Liver (tissue), 9 donors: Measurements from ENCODE around the gene ZSCAN18. TPM values are rescaled to one million over a fixed set of nuclear protein-coding genes. Genes with fewer than 3 reads are reported as not detected.
A peak's percentile ranks its signal among the peaks of the same experiment; 100 is the strongest.

Source experiments
- DNase-seq: peaks from one replicate; pipeline ENCODE4 v3.0.0-alpha.2; 2017; ENCODE audit warnings: low spot score
- H3K27ac ChIP-seq, 2 donors: one replicate each; pipeline ENCODE4 v1.7.0; 2013; ENCODE audit warnings: inconsistent platforms in 2 of 2, low read length in 2 of 2, control low read depth in 1 of 2, low read depth in 1 of 2, mild to moderate bottlenecking in 1 of 2
- H3K27me3 ChIP-seq, 4 donors: one replicate each; pipeline versions ENCODE4 v1.6.1 to v1.7.0; 2013; ENCODE audit warnings: low read length in 3 of 4, inconsistent platforms in 1 of 4, mild to moderate bottlenecking in 1 of 4, moderate library complexity in 1 of 4; ENCODE audit not compliant: control insufficient read depth in 4 of 4, insufficient read depth in 4 of 4
- H3K36me3 ChIP-seq, 4 donors: one replicate each; pipeline versions ENCODE4 v1.6.1 to v1.7.0; 2013; ENCODE audit warnings: low read length in 3 of 4, mild to moderate bottlenecking in 3 of 4, low read depth in 1 of 4, moderate library complexity in 1 of 4; ENCODE audit not compliant: control insufficient read depth in 4 of 4, insufficient read depth in 3 of 4
- H3K4me1 ChIP-seq, 4 donors: one replicate each; pipeline versions ENCODE4 v1.6.1 to v1.7.0; 2013; ENCODE audit warnings: low read length in 3 of 4, mild to moderate bottlenecking in 3 of 4, moderate library complexity in 1 of 4; ENCODE audit not compliant: control insufficient read depth in 4 of 4, insufficient read depth in 4 of 4
- H3K4me3 ChIP-seq, 3 donors: one replicate each; pipeline versions ENCODE4 v1.6.1 to v1.7.0; 2013; ENCODE audit warnings: low read length in 3 of 3, control low read depth in 1 of 3, low read depth in 1 of 3, mild to moderate bottlenecking in 1 of 3
- H3K9ac ChIP-seq, 2 donors: one replicate each; pipeline ENCODE4 v1.7.0; 2013; ENCODE audit warnings: low read length in 2 of 2, mild to moderate bottlenecking in 2 of 2, moderate library complexity in 2 of 2, control low read depth in 1 of 2, low read depth in 1 of 2
- H3K9me3 ChIP-seq, 4 donors: one replicate each; pipeline versions ENCODE4 v1.6.1 to v1.7.0; 2013; ENCODE audit warnings: low read length in 3 of 4; ENCODE audit not compliant: control insufficient read depth in 4 of 4
- EGR1 ChIP-seq, 2 donors: IDR thresholded peaks; 2 replicates each; pipeline ENCODE4 v1.6.1; 2016 to 2018; ENCODE audit warnings: antibody characterized with exemption in 2 of 2, low read depth in 2 of 2
- FOXA1 ChIP-seq: IDR thresholded peaks from 2 replicates; pipeline ENCODE4 v1.6.1; 2016; ENCODE audit warnings: antibody characterized with exemption
- FOXA2 ChIP-seq: IDR thresholded peaks from 2 replicates; pipeline ENCODE4 v1.6.1; 2016; ENCODE audit warnings: antibody characterized with exemption
- GABPA ChIP-seq, 2 donors: IDR thresholded peaks in 1 of 2; conservative IDR thresholded peaks in 1 of 2; 2 replicates each; pipeline ENCODE4 v1.6.1; 2016; ENCODE audit warnings: antibody characterized with exemption in 2 of 2, mild to moderate bottlenecking in 1 of 2, moderate library complexity in 1 of 2
- HNF4A ChIP-seq, 2 donors: conservative IDR thresholded peaks; 2 replicates each; pipeline ENCODE4 v1.6.1; 2016; ENCODE audit warnings: antibody characterized with exemption in 2 of 2, mild to moderate bottlenecking in 2 of 2
- HNF4G ChIP-seq: IDR thresholded peaks from 2 replicates; pipeline ENCODE4 v1.6.1; 2016; ENCODE audit warnings: antibody characterized with exemption
- JUND ChIP-seq, 2 donors: IDR thresholded peaks; 2 replicates each; pipeline ENCODE4 v1.6.1; 2016; ENCODE audit warnings: antibody characterized with exemption in 2 of 2
- NR2F2 ChIP-seq: IDR thresholded peaks from 2 replicates; pipeline ENCODE4 v1.6.1; 2016; ENCODE audit warnings: antibody characterized with exemption
- RAD21 ChIP-seq, 2 donors: IDR thresholded peaks; 2 replicates each; pipeline ENCODE4 v1.6.1; 2016; ENCODE audit warnings: antibody characterized with exemption in 2 of 2, mild to moderate bottlenecking in 2 of 2
- RXRA ChIP-seq, 2 donors: IDR thresholded peaks; 2 replicates each; pipeline ENCODE4 v1.6.1; 2017 to 2018; ENCODE audit warnings: antibody characterized with exemption in 2 of 2, mild to moderate bottlenecking in 1 of 2
- SP1 ChIP-seq: IDR thresholded peaks from 2 replicates; pipeline ENCODE4 v1.6.1; 2018; ENCODE audit warnings: antibody characterized with exemption, mild to moderate bottlenecking
- YY1 ChIP-seq: IDR thresholded peaks from 2 replicates; pipeline ENCODE4 v1.6.1; 2016; ENCODE audit warnings: antibody characterized with exemption, mild to moderate bottlenecking
- WGBS: extraction: QIAGEN DNeasy Blood & Tissue Kit; methylation state at CpG from one replicate; pipeline ENCODE4 v1.1.7; 2013; 5-methylcytosine and 5-hydroxymethylcytosine counted together
- polyA plus RNA-seq, 2 donors: library from polyadenylated mRNA; stranded (reverse) in 1 of 2; unstranded in 1 of 2; fragments of 200-250 nt in 1 of 2; fragments of >200 nt in 1 of 2; fragmentation: Nextera tagmentation in 1 of 2; extraction: Ambion mirVana in 1 of 2; gene quantifications; one replicate each; pipeline versions ENCODE4 v1.2.1 to v1.2.3, GENCODE V29; 2013 to 2015
- total RNA-seq, 2 donors: library from RNA; depleted of rRNA; stranded (reverse); fragments of >200 nt; gene quantifications; one replicate each; pipeline ENCODE4 v1.2.3, GENCODE V29; 2014
- TF ChIP-seq, protein P1 (sequence below): IDR thresholded peaks from 2 replicates; pipeline ENCODE4 v1.6.1; 2016; ENCODE audit warnings: antibody characterized with exemption
- TF ChIP-seq, protein P2 (sequence below): IDR thresholded peaks from 2 replicates; pipeline ENCODE4 v1.6.1; 2016; ENCODE audit warnings: antibody characterized with exemption
- TF ChIP-seq, protein P3 (sequence below): IDR thresholded peaks from 2 replicates; pipeline ENCODE4 v1.6.1; 2016; ENCODE audit warnings: antibody characterized with exemption, mild to moderate bottlenecking
- TF ChIP-seq, protein P4 (sequence below): fragments of 150-350 bp; IDR thresholded peaks from 2 replicates; pipeline ENCODE4 v1.5.1; 2017; ENCODE audit warnings: improper control_type of control experiment, low read depth, low read length; ENCODE audit not compliant: missing input control
- TF ChIP-seq, protein P5 (sequence below): IDR thresholded peaks from 2 replicates; pipeline ENCODE4 v1.6.1; 2016; ENCODE audit warnings: antibody characterized with exemption
- donor health status: healthy.
- donor health status: healthy.
- donor health status: healthy.
- donor health status: healthy.
- donor health status: healthy.

ZSCAN18 gene
- total and polyA plus RNA-seq, 4 donors, result 2.1 to 21.7 (median 11.7) TPM

DNA sequence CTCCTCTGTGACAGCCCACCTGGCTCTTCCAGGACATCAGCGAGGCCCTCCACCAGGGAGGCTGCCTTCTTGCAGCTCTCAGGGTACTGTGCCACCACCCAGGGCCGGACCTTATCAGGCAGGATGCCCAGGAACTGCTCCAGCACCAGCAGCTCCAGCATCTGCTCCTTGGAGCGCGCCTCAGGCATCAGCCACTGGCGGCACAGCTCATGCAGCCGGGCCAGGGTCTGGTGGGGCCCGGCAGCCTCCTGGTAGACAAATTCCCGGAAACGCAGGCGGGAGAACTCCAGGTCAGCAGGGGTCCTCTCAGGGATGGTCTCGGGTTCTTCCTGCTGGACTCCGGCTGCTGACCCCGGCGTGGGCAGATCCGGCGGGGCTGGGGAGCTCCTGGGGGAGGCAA, 8.2 kb downstream of the ZSCAN18 start:
- WGBS, result 97% methylated on average over 16 of the region's 16 CpGs
- Histone ChIP-seq H3K9ac (no peak overlapping the region), H3K9me3 (peaks cover 15 to 49% (median 39%) of the 10 kb centered on the region in 4 donors), H3K27me3 (no peaks in the 10 kb centered on the region), H3K27ac (no peak overlapping the region), H3K4me1 (no peaks in the 10 kb centered on the region), H3K36me3 (peaks cover 0 to 11% (median 0%) of the 10 kb centered on the region in 4 donors), H3K4me3 (peak overlapping the region in 2 of 3 donors; percentile 32 to 38)
- no peak for DNase-seq
- TF ChIP-seq, protein P1, sequence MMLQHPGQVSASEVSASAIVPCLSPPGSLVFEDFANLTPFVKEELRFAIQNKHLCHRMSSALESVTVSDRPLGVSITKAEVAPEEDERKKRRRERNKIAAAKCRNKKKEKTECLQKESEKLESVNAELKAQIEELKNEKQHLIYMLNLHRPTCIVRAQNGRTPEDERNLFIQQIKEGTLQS, result no peak
- TF ChIP-seq HNF4G (no peak), RXRA (IDR thresholded peaks at IDR 0.05) (no peak), NR2F2 (no peak), EGR1 (IDR thresholded peaks at IDR 0.05; ENCODE audit: low read depth in 2 of 2) (no peak), SP1 (no peak), RAD21 (IDR thresholded peaks at IDR 0.05) (no peak), HNF4A (conservative IDR thresholded peaks at IDR 0.05) (no peak), FOXA2 (no peak), JUND (IDR thresholded peaks at IDR 0.05) (no peak), GABPA (IDR thresholded peaks at IDR 0.05 in 1 of 2, conservative IDR thresholded peaks at IDR 0.05 in 1 of 2) (no peak), FOXA1 (no peak)
- TF ChIP-seq, protein P2, sequence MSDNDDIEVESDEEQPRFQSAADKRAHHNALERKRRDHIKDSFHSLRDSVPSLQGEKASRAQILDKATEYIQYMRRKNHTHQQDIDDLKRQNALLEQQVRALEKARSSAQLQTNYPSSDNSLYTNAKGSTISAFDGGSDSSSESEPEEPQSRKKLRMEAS, result no peak
- TF ChIP-seq, protein P3, sequence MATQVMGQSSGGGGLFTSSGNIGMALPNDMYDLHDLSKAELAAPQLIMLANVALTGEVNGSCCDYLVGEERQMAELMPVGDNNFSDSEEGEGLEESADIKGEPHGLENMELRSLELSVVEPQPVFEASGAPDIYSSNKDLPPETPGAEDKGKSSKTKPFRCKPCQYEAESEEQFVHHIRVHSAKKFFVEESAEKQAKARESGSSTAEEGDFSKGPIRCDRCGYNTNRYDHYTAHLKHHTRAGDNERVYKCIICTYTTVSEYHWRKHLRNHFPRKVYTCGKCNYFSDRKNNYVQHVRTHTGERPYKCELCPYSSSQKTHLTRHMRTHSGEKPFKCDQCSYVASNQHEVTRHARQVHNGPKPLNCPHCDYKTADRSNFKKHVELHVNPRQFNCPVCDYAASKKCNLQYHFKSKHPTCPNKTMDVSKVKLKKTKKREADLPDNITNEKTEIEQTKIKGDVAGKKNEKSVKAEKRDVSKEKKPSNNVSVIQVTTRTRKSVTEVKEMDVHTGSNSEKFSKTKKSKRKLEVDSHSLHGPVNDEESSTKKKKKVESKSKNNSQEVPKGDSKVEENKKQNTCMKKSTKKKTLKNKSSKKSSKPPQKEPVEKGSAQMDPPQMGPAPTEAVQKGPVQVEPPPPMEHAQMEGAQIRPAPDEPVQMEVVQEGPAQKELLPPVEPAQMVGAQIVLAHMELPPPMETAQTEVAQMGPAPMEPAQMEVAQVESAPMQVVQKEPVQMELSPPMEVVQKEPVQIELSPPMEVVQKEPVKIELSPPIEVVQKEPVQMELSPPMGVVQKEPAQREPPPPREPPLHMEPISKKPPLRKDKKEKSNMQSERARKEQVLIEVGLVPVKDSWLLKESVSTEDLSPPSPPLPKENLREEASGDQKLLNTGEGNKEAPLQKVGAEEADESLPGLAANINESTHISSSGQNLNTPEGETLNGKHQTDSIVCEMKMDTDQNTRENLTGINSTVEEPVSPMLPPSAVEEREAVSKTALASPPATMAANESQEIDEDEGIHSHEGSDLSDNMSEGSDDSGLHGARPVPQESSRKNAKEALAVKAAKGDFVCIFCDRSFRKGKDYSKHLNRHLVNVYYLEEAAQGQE, result no peak
- TF ChIP-seq, protein P4, sequence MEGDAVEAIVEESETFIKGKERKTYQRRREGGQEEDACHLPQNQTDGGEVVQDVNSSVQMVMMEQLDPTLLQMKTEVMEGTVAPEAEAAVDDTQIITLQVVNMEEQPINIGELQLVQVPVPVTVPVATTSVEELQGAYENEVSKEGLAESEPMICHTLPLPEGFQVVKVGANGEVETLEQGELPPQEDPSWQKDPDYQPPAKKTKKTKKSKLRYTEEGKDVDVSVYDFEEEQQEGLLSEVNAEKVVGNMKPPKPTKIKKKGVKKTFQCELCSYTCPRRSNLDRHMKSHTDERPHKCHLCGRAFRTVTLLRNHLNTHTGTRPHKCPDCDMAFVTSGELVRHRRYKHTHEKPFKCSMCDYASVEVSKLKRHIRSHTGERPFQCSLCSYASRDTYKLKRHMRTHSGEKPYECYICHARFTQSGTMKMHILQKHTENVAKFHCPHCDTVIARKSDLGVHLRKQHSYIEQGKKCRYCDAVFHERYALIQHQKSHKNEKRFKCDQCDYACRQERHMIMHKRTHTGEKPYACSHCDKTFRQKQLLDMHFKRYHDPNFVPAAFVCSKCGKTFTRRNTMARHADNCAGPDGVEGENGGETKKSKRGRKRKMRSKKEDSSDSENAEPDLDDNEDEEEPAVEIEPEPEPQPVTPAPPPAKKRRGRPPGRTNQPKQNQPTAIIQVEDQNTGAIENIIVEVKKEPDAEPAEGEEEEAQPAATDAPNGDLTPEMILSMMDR, result no peak

DNA sequence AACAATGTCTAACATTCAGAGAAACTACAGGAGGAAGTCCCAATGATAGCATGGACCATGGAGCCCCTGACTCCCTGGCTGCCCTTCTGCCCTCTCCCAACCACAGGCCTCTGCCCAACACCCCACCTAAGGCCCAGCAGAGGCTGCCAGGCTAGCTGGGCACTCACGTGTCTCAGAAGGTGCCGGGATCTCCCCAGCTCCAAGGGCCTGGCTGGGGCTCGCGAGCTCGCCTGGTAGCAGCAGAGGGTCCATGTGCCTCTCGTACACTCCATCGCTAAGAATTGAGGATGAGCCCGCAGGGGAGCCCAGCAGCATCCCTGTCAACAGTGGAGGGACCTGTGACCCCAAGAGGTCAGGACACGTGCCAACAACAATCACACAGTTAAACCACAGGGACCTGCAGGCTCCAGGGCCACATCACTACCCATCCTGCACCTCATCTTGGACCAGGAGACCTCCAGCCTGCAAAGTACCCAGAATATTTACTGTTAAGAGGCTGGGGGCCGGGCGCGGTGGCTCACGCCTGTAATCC, 9.4 kb downstream of the ZSCAN18 start:
- H3K4me3 ChIP-seq, result peak overlapping the region in 2 of 3 donors; percentile 20 to 31
- H3K27me3 ChIP-seq, result no peaks in the 10 kb centered on the region
- WGBS, result 97% methylated on average over 13 of the region's 13 CpGs
- H3K9me3 ChIP-seq, result peaks cover 21 to 56% (median 47%) of the 10 kb centered on the region in 4 donors
- no peak for DNase-seq
- no peak overlapping the region for H3K9ac ChIP-seq
- H3K27ac ChIP-seq, result no peak overlapping the region
- H3K4me1 ChIP-seq, result no peaks in the 10 kb centered on the region
- peaks cover 0 to 13% (median 0%) of the 10 kb centered on the region in 4 donors for H3K36me3 ChIP-seq
- no peak for TF ChIP-seq RXRA (IDR thresholded peaks at IDR 0.05)
- TF ChIP-seq FOXA1, result no peak
- TF ChIP-seq, protein P2, result no peak
- no peak for TF ChIP-seq NR2F2
- no peak for TF ChIP-seq SP1
- TF ChIP-seq YY1, result no peak
- TF ChIP-seq EGR1 (IDR thresholded peaks at IDR 0.05; ENCODE audit: low read depth in 2 of 2), result no peak
- TF ChIP-seq, protein P1, result no peak
- no peak for TF ChIP-seq FOXA2
- no peak for TF ChIP-seq HNF4G
- TF ChIP-seq, protein P3, result no peak
- TF ChIP-seq HNF4A (conservative IDR thresholded peaks at IDR 0.05), result no peak
- TF ChIP-seq, protein P5, sequence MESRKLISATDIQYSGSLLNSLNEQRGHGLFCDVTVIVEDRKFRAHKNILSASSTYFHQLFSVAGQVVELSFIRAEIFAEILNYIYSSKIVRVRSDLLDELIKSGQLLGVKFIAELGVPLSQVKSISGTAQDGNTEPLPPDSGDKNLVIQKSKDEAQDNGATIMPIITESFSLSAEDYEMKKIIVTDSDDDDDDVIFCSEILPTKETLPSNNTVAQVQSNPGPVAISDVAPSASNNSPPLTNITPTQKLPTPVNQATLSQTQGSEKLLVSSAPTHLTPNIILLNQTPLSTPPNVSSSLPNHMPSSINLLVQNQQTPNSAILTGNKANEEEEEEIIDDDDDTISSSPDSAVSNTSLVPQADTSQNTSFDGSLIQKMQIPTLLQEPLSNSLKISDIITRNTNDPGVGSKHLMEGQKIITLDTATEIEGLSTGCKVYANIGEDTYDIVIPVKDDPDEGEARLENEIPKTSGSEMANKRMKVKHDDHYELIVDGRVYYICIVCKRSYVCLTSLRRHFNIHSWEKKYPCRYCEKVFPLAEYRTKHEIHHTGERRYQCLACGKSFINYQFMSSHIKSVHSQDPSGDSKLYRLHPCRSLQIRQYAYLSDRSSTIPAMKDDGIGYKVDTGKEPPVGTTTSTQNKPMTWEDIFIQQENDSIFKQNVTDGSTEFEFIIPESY, result no peak
- no peak for TF ChIP-seq JUND (IDR thresholded peaks at IDR 0.05)
